ENCODE results near the gene MCHR1. TPM values are rescaled to one million over a fixed set of nuclear protein-coding genes. Genes with fewer than 3 reads are reported as not detected.

MCHR1 gene
- polyA plus RNA-seq, 2 of the 4 experiments (the other 2 are of a cell fraction), result not detected

GRCh38 chr22:40679964-40680818 is 907 bp downstream of the MCHR1 start:
- Histone ChIP-seq H3K27ac (no peak overlapping the region), H3K4me1 (peaks cover 8% of the 10 kb centered on the region), H3K4me2 (no peak overlapping the region), H3K4me3 (no peak overlapping the region), H3K9me3 (no peaks in the 10 kb centered on the region)
- 76% methylated on average over 9 of the region's 9 CpGs for WGBS (ENCODE audit: missing lambda C conversion rate)
- CTCF ChIA-PET, result interaction anchor here (0.7 to 0.9 kb wide), 3 partner anchors 10 to 81 kb away, joined by 3 to 5 read pairs (median 3); no protein-coding TSS in a partner anchor
- no peak for FAIRE-seq
- POLR2A ChIA-PET, result no interaction called here
- peak in 1 of 2 experiments; percentile 15 for DNase-seq (ENCODE audit: low read depth in 1 of 2, low spot score in 1 of 2)
- 0 out of 6 replicates have a peak, but pooled peaks of 1 of the 2 experiments have one; percentile 20 for ATAC-seq
- TF ChIP-seq PHF8 (IDR thresholded peaks at IDR 0.05; ENCODE audit: borderline replicate concordance, low read depth) (no peak), MYC (IDR thresholded peaks at IDR 0.05; ENCODE audit: borderline replicate concordance, low read length) (no peak), RAD21 (conservative IDR thresholded peaks at IDR 0.05 in 1 of 2, IDR thresholded peaks at IDR 0.05 in 1 of 2) (peak in 1 of 2 experiments; percentile 20; a peak in 1 of 5 replicates), ELK1 (IDR thresholded peaks at IDR 0.05; ENCODE audit: low read depth, low read length) (no peak), CTCF (IDR thresholded peaks at IDR 0.05) (no peak), REST (IDR thresholded peaks at IDR 0.05) (no peak), CHD2 (IDR thresholded peaks at IDR 0.05; ENCODE audit: low read length, partially characterized antibody) (no peak)

- no peak for ATAC-seq
- CTCF ChIA-PET, result interaction anchor here (0.7 to 0.9 kb wide), 2 partner anchors 17 to 80 kb away, joined by 3 to 5 read pairs; no protein-coding TSS in a partner anchor
- Histone ChIP-seq H3K4me2 (no peak overlapping the region), H3K4me1 (peaks cover 8% of the 10 kb centered on the region), H3K27ac (no peak overlapping the region), H3K9me3 (no peaks in the 10 kb centered on the region), H3K4me3 (no peak overlapping the region)
- no peak for FAIRE-seq
- WGBS (ENCODE audit: missing lambda C conversion rate), result 91% methylated on average over 15 of the region's 15 CpGs
- DNase-seq (ENCODE audit: low read depth in 1 of 2, low spot score in 1 of 2), result no peak
- POLR2A ChIA-PET, result no interaction called here
- TF ChIP-seq MAX (IDR thresholded peaks at IDR 0.05), result no peak
- no peak for TF ChIP-seq RCOR1 (IDR thresholded peaks at IDR 0.05; ENCODE audit: low read depth, low read length)
- TF ChIP-seq CTCF (IDR thresholded peaks at IDR 0.05), result no peak
- TF ChIP-seq CHD2 (IDR thresholded peaks at IDR 0.05; ENCODE audit: low read length, partially characterized antibody), result no peak
- TF ChIP-seq E2F6 (IDR thresholded peaks at IDR 0.05; ENCODE audit: borderline replicate concordance, low read depth), result no peak
- no peak for TF ChIP-seq HES2 (IDR thresholded peaks at IDR 0.05)
- no peak for TF ChIP-seq FOSL2 (IDR thresholded peaks at IDR 0.05)
- no peak for TF ChIP-seq FOSL2 (CRISPR knock-in tag; IDR thresholded peaks at IDR 0.05)
- TF ChIP-seq HOXB5 (CRISPR knock-in tag; IDR thresholded peaks at IDR 0.05), result no peak
- TF ChIP-seq TFCP2L1 (CRISPR knock-in tag; IDR thresholded peaks at IDR 0.05), result no peak
- no peak for TF ChIP-seq ATOH8 (CRISPR knock-in tag; IDR thresholded peaks at IDR 0.05; ENCODE audit: low read depth)
- TF ChIP-seq HOXB13 (CRISPR knock-in tag; IDR thresholded peaks at IDR 0.05; ENCODE audit: low read depth), result no peak
- no peak for TF ChIP-seq NPAS2 (CRISPR knock-in tag; IDR thresholded peaks at IDR 0.05; ENCODE audit: borderline replicate concordance)
- TF ChIP-seq ESRRA (IDR thresholded peaks at IDR 0.05; ENCODE audit: borderline replicate concordance, low read length), result no peak
- no peak for TF ChIP-seq KDM5A (IDR thresholded peaks at IDR 0.05)
Measured at GRCh38 chr22:40680819-40681183, 1.5 kb downstream of the MCHR1 start.

Data from A549 (cell line).